ENCODE results near the gene UBL4B. TPM values are rescaled to one million over a fixed set of nuclear protein-coding genes. Genes with fewer than 3 reads are reported as not detected.

Gene UBL4B
- total and polyA plus RNA-seq, 7 donors = 0.06 to 0.20 (median 0.19) TPM; not detected in 4

- DNase-seq = no peak
- 78 to 86% (median 83%) methylated on average over 3 of the region's 3 CpGs for WGBS, 3 donors
- no peak for ATAC-seq
- no peak overlapping the region for H3K4me3 ChIP-seq
- no peaks in the 10 kb centered on the region for H3K9me3 ChIP-seq
- no peaks in the 10 kb centered on the region for H3K4me1 ChIP-seq
- TF ChIP-seq CTCF (IDR thresholded peaks at IDR 0.05) = no peak
- intact Hi-C loops (cut with DNase I) = no loop called here
- H3K27me3 ChIP-seq (ENCODE audit: insufficient read depth in 3 of 3, low read length in 2 of 3) = peaks cover 0 to 12% (median 5%) of the 10 kb centered on the region in 3 donors
- H3K36me3 ChIP-seq (ENCODE audit: insufficient read depth in 1 of 2, low read depth in 1 of 2) = no peaks in the 10 kb centered on the region
- H3K27ac ChIP-seq = no peak overlapping the region
Observed at GRCh38 chr1:110161165-110161564, 48.9 kb downstream of the UBL4B start.

GRCh38 chr1:110161849-110162248 lies 49.6 kb downstream of the UBL4B start:
- no peak for DNase-seq
- Histone ChIP-seq H3K4me3 (no peak overlapping the region), H3K27ac (no peak overlapping the region), H3K27me3 (ENCODE audit: insufficient read depth in 3 of 3, low read length in 2 of 3) (peaks cover 0 to 9% (median 5%) of the 10 kb centered on the region in 3 donors), H3K4me1 (no peaks in the 10 kb centered on the region), H3K9me3 (no peaks in the 10 kb centered on the region), H3K36me3 (ENCODE audit: insufficient read depth in 1 of 2, low read depth in 1 of 2) (no peaks in the 10 kb centered on the region)
- intact Hi-C loops (cut with DNase I) = no loop called here
- ATAC-seq = no peak
- no peak for TF ChIP-seq CTCF (IDR thresholded peaks at IDR 0.05)
- 74 to 83% (median 78%) methylated on average over 11 of the region's 11 CpGs for WGBS, 3 donors

Other genes with a start within 250 kb of the UBL4B start
- 10 to 100 TPM in 3 of 4 donors, 1 to 10 TPM in 1; 7.9 to 14.7 (median 10.6) TPM for gene CSF1, start 201.6 kb upstream of the UBL4B start, total RNA-seq
- 10 to 100 TPM in 1 of 3 donors, 1 to 10 TPM in 2; 3.7 to 13.8 (median 6.3) TPM for gene CSF1, start 201.6 kb upstream of the UBL4B start, polyA plus RNA-seq
- 100 to 1,000 TPM in 1 of 4 donors, 10 to 100 TPM in 3; 60.2 to 128 (median 88.9) TPM for gene AHCYL1, start 127.7 kb upstream of the UBL4B start, total RNA-seq
- 10 to 100 TPM; 42.5 to 47.2 (median 46.2) TPM for gene AHCYL1, start 127.7 kb upstream of the UBL4B start, polyA plus RNA-seq
- 10 to 100 TPM; 16.1 to 23.1 (median 17.0) TPM for gene STRIP1, start 77.8 kb upstream of the UBL4B start, total RNA-seq
- gene STRIP1, start 77.8 kb upstream of the UBL4B start, polyA plus RNA-seq = 10 to 100 TPM; 12.1 to 17.4 (median 13.5) TPM
- gene ALX3, start 41.8 kb upstream of the UBL4B start, total RNA-seq = not detected
- under 1 TPM; 0.04 to 0.11 (median 0.05) TPM for gene ALX3, start 41.8 kb upstream of the UBL4B start, polyA plus RNA-seq
- gene SLC6A17, start 38.1 kb downstream of the UBL4B start, total RNA-seq = under 1 TPM; 0.09 to 0.19 (median 0.15) TPM
- under 1 TPM; 0.03 to 0.10 (median 0.08) TPM for gene SLC6A17, start 38.1 kb downstream of the UBL4B start, polyA plus RNA-seq
- 10 to 100 TPM in 1 of 4 donors, 1 to 10 TPM in 3; 5.1 to 14.5 (median 5.9) TPM for gene KCNC4, start 97.9 kb downstream of the UBL4B start, total RNA-seq
- 1 to 10 TPM; 2.4 to 9.2 (median 3.1) TPM for gene KCNC4, start 97.9 kb downstream of the UBL4B start, polyA plus RNA-seq
- 10 to 100 TPM; 18.9 to 32.0 (median 25.0) TPM for gene RBM15, start 226.9 kb downstream of the UBL4B start, total RNA-seq
- 10 to 100 TPM in 1 of 3 donors, 1 to 10 TPM in 2; 1.9 to 22.4 (median 4.4) TPM for gene RBM15, start 226.9 kb downstream of the UBL4B start, polyA plus RNA-seq